T-helper 17 cell (primary cell): ENCODE measurements around the gene OFD1. TPM values are rescaled to one million over a fixed set of nuclear protein-coding genes. Genes with fewer than 3 reads are reported as not detected.

Experiments used
- ATAC-seq: fragments of 150-1000 bp; cut with Tn5 transposase; 2 replicates; pipeline ENCODE4 v1.10.0; 2021; ENCODE audit warnings: mild to moderate bottlenecking, moderate library complexity
- DNase-seq, 3 donors: peaks; one replicate each; pipeline versions ENCODE4 v3.0.0 to v3.0.0-alpha.2; 2020 to 2021
- H3K9me3 ChIP-seq: one replicate; pipeline ENCODE4 v1.7.0; 2013; ENCODE audit warnings: low read length, mild to moderate bottlenecking; ENCODE audit not compliant: control insufficient read depth, poor library complexity, severe bottlenecking
- H3K27ac Mint-ChIP-seq: one replicate; pipeline ENCODE4 v1.8.0; 2022; ENCODE audit warnings: mild to moderate bottlenecking, moderate library complexity, mixed read lengths
- H3K27me3 Mint-ChIP-seq: one replicate; pipeline ENCODE4 v1.8.0; 2022; ENCODE audit warnings: mixed read lengths
- H3K36me3 Mint-ChIP-seq: one replicate; pipeline ENCODE4 v1.8.0; 2022; ENCODE audit warnings: low read depth, mixed read lengths
- H3K4me1 Mint-ChIP-seq: one replicate; pipeline ENCODE4 v1.8.0; 2022; ENCODE audit warnings: mild to moderate bottlenecking, mixed read lengths
- H3K4me3 Mint-ChIP-seq: one replicate; pipeline ENCODE4 v1.8.0; 2022; ENCODE audit warnings: mild to moderate bottlenecking, moderate library complexity, mixed read lengths
- total RNA-seq, 4 donors: library from RNA in 2 of 4; stranded (reverse) in 2 of 4; gene quantifications; one replicate each; pipeline ENCODE4 v1.2.3 and lab custom pipeline; 2022 to 2026

OFD1 gene
- total RNA-seq, 2 donors from 2014 or later: 54.7 to 72.1 TPM

DNA sequence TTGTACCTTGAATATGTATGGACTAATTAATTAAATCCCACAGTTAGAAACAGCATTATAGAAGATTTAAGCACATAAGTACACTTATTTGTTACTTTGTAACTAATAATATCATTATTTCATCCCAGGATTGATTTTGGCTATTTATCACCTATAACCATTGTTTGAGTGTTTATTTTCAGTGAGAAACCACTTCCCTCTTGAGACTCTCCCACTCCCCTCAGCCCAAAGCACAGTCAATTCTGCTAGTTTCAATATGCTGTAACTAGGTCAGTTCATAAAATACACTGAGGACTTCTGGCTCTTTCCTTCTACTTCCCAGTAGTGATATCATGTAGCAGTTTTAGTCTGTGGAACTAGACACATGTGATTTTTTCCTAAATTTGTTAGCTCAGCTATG lies 16.3 kb downstream of the OFD1 start:
- Mint-ChIP-seq H3K4me1 (peaks cover 12% of the 10 kb centered on the region), H3K27ac (peak overlapping the region; percentile 45), H3K36me3 (peaks cover 2% of the 10 kb centered on the region), H3K4me3 (no peak overlapping the region), H3K27me3 (no peaks in the 10 kb centered on the region)
- DNase-seq: no peak
- ATAC-seq: no peak
- H3K9me3 ChIP-seq: no peaks in the 10 kb centered on the region

DNA sequence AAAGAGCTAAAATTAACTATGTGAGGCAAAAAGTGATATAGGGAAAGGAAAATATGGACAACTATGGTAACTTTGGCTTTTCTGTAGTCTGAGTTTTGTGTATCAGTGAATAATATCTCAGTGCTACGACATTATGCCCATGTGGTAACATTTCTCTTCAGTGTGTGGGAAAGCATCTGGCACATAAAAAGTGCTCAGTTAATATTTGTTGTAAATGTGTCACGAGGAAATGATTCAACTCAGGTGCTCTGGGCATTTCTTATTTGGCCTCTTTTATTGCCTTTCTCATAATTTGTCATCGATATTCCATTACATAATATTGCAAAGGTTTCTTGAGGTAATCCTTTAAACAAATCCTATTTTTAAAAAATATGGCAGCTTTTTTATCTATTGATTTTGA lies 17.6 kb downstream of the OFD1 start:
- no peak for DNase-seq
- no peak for ATAC-seq
- no peak overlapping the region for H3K4me3 Mint-ChIP-seq
- H3K4me1 Mint-ChIP-seq: peaks cover 14% of the 10 kb centered on the region
- no peaks in the 10 kb centered on the region for H3K9me3 ChIP-seq
- H3K36me3 Mint-ChIP-seq: no peaks in the 10 kb centered on the region
- H3K27ac Mint-ChIP-seq: peak overlapping the region; percentile 37
- no peaks in the 10 kb centered on the region for H3K27me3 Mint-ChIP-seq

DNA sequence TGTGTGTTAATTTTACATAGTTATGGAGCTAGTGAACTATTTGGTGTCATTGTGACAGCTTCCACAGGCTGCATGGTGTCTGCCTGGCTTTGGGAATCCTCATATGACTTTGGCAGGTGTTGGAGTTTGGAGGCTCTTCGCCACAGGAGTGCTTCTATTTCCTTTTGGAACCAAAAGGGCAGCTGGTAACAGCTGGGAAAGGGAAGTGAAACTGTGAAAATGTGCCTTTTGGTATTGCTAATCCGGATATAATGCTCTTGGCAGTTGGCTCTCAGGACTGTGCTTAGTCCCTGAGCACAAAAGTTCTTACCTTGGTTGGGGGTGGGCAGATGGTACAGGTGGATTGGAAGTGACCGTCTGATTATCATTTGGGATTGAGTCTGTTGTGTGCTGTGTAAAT lies 18.1 kb downstream of the OFD1 start:
- Mint-ChIP-seq H3K4me3 (peak overlapping the region; percentile 75), H3K36me3 (no peaks in the 10 kb centered on the region), H3K27me3 (no peaks in the 10 kb centered on the region), H3K4me1 (peaks cover 11% of the 10 kb centered on the region), H3K27ac (peak overlapping the region; percentile 37)
- H3K9me3 ChIP-seq: no peaks in the 10 kb centered on the region
- DNase-seq: no peak
- ATAC-seq: no peak

DNA sequence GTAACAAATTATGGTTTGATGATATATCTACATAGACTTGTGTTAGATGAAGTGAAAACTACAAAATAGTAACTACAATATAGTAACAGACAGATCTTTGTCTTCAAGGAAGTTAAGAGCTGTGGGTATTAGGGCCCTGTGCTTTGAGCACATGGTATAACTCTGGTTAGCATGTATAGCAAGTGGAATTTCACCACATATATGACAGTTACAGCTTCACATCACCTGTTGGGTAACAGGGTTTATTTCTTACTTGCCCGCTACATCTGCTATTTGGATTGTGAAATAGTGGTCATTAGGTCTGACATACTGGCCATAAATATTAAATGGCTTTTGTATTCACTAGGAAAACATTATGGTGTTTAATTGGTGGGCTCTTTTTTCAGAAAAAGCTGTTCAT lies 20.2 kb downstream of the OFD1 start:
- Mint-ChIP-seq H3K4me1 (peaks cover 11% of the 10 kb centered on the region), H3K27ac (no peak overlapping the region), H3K4me3 (no peak overlapping the region), H3K36me3 (peaks cover 2% of the 10 kb centered on the region), H3K27me3 (no peaks in the 10 kb centered on the region)
- DNase-seq: no peak
- no peaks in the 10 kb centered on the region for H3K9me3 ChIP-seq
- ATAC-seq: no peak

DNA sequence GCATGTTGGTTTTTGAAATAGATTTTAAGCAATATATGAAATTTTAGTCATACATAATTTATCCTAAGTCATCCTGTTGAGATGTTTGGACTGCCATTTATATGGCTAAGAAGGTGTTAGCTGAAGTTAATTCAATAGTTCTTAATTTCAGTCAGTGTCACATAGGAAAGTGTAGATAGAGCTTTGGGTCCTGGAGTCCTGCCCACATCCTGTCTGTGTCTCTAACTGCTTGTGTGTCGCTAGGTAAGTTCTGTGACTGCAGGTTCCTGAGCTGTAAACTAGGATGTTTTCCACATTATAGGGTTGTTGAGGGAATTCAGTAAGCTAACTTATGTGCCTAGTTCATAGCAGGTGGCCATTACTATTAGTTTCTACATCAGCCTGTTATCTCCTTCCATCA lies 20.7 kb downstream of the OFD1 start:
- H3K36me3 Mint-ChIP-seq: peaks cover 2% of the 10 kb centered on the region
- no peak overlapping the region for H3K4me3 Mint-ChIP-seq
- ATAC-seq: peak; percentile 57

DNA sequence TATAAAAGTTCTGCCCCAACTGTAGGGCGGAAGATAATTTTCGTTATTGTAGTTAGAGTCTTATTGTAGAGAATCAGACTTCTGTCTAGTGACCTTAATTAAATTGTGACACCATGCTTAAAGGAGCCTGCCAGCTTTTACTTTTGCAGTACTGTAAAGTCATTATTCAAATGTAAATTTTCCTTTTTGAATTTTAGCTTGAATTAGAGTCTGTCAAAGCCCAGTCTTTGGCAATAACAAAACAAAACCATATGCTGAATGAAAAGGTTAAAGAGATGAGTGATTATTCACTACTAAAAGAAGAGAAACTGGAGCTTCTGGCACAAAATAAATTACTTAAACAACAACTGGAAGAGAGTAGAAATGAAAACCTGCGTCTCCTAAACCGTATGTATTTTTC lies 21.8 kb downstream of the OFD1 start:
- ATAC-seq (no peak), DNase-seq (no peak)
- no peaks in the 10 kb centered on the region for H3K9me3 ChIP-seq
- Mint-ChIP-seq H3K36me3 (peaks cover 2% of the 10 kb centered on the region), H3K27ac (no peak overlapping the region), H3K4me3 (no peak overlapping the region), H3K4me1 (peaks cover 9% of the 10 kb centered on the region), H3K27me3 (no peaks in the 10 kb centered on the region)

More for the DNA sequence above, 20.7 kb downstream of the OFD1 start:
- H3K27me3 Mint-ChIP-seq: no peaks in the 10 kb centered on the region
- H3K4me1 Mint-ChIP-seq: peaks cover 9% of the 10 kb centered on the region
- H3K27ac Mint-ChIP-seq: no peak overlapping the region
- no peak for DNase-seq
- H3K9me3 ChIP-seq: no peaks in the 10 kb centered on the region

DNA sequence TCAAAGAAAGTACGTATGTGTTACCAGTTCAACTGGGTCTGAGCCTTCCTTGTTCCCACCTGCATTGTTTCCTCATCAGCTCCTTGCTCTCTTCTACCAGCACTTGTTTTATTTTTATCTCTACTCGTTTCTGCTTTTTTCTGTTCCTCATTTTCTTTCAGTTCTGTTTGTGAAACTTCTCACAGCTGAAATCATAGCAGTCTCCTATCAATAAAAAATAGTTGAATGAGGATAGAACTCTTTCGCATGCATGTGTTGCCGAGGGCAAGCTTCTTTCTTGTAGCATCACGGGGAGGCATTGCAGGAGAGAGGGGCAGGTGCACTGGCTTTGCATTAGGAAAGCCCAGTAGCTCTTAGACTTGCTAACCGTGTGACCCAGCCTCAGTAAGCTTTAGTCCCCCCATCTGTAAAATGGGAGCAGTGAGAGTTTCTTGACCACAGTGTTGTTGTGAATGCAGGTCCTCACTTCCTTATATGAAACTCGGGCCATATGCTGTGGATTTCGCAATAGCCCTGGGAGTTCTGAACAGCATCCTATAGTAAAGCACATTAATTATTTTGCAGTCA lies 24.7 kb downstream of the OFD1 start:
- peak; percentile 32 for ATAC-seq
- Mint-ChIP-seq H3K4me3 (no peak overlapping the region), H3K4me1 (peaks cover 2% of the 10 kb centered on the region), H3K27ac (no peak overlapping the region), H3K27me3 (no peaks in the 10 kb centered on the region), H3K36me3 (peaks cover 2% of the 10 kb centered on the region)
- no peaks in the 10 kb centered on the region for H3K9me3 ChIP-seq
- no peak for DNase-seq

DNA sequence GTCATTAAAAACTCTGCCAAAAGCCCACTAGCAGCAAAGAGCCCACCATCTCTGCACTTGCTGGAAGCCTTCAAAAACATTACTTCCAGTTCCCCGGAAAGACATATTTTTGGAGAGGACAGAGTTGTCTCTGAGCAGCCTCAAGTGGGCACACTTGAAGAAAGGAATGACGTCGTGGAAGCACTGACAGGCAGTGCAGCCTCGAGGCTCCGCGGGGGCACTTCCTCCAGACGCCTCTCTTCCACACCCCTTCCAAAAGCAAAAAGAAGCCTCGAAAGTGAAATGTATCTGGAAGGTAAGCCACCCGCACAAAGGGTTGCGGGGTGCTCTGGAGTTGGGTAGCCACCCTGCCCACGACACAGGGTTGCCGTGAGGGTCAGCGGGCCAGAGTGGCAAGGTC lies 25.9 kb downstream of the OFD1 start:
- Mint-ChIP-seq H3K27me3 (no peaks in the 10 kb centered on the region), H3K4me3 (no peak overlapping the region), H3K4me1 (peaks cover 2% of the 10 kb centered on the region), H3K36me3 (peaks cover 2% of the 10 kb centered on the region), H3K27ac (no peak overlapping the region)
- ATAC-seq (no peak), DNase-seq (no peak)
- H3K9me3 ChIP-seq: no peaks in the 10 kb centered on the region

DNA sequence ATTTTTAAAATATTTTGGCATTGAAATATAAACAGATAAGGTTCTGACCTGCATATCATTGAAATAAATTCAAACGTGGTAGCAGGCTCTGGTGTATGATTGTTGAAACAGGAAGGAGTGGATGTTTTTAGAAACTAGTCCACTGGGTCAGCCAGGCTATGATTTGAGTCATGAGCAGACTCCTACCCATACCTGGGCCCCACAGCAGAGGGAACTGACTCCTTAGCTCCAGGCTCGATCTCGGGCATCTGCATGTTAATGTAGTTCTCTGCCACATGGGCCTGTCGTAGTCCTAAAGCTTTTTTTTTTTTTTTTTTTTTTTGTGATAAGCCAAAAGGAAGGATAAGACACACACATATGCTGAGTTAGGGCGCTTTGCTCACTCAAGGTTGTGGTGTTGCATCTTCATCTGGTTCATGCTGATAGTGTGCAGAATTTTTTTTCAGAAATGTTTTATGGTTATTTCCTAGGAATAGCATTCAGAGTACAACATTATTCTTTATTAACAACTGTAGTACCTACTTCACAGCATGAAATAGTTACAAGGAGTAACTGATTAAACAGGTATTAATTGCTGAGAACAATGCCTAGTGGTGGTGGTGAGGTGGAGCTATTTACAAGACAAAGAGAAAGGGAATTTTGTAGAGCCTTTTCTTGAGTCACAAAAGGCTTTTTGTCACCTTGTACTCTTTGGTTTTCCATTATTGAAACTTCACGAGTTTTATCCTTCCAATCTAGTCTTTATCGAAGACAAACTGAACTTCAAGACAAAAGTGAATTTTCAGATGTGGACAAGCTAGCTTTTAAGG lies 27.3 kb downstream of the OFD1 start:
- H3K9me3 ChIP-seq: no peaks in the 10 kb centered on the region
- no peak overlapping the region for H3K4me3 Mint-ChIP-seq
- H3K4me1 Mint-ChIP-seq: peaks cover 8% of the 10 kb centered on the region
- no peak for DNase-seq
- no peaks in the 10 kb centered on the region for H3K27me3 Mint-ChIP-seq
- ATAC-seq: no peak
- H3K27ac Mint-ChIP-seq: no peak overlapping the region
- H3K36me3 Mint-ChIP-seq: peaks cover 5% of the 10 kb centered on the region

DNA sequence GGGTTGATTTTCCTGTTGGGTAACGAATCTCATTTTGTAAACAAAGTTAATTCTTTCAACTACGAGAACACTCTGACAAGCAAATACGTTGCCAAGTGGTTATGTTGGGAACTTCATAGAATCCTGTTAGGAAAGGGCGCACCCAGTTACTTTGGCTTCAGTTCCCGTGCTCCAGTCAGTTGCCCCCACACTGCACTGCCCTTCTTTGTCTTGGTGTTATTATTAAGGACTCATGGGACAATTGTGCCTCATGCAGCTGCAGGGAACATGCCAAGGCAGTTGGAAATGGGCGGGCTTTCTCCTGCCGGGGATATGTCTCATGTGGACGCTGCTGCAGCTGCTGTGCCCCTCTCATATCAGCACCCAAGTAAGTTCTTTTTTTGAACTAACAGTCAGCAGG lies 28.9 kb downstream of the OFD1 start:
- H3K36me3 Mint-ChIP-seq: peaks cover 2% of the 10 kb centered on the region

DNA sequence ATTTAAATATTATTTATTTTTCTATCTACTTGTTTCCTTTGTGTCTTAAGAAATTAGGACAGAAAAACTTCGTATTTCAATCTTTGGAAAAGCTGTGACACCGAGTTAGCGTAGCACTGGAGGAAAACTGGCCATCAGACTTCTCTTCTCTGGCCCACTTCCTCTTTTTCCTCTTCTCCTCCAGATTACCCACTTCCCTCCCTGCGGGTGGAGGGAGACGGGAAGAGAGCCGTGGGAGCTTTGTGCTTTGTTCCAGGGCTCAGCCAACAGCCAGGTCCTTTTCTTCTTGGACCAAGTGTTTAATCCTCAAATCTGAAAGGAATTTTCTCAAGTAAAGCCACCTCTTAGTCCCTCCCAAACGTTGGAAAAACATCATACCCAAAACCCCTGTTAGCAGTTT lies 29.7 kb downstream of the OFD1 start:
- Mint-ChIP-seq H3K27ac (no peak overlapping the region), H3K4me1 (peaks cover 9% of the 10 kb centered on the region), H3K36me3 (peaks cover 2% of the 10 kb centered on the region), H3K27me3 (no peaks in the 10 kb centered on the region), H3K4me3 (no peak overlapping the region)
- ATAC-seq: no peak
- H3K9me3 ChIP-seq: no peaks in the 10 kb centered on the region
- DNase-seq: no peak

More for the DNA sequence above, 28.9 kb downstream of the OFD1 start:
- H3K4me1 Mint-ChIP-seq: peaks cover 9% of the 10 kb centered on the region
- ATAC-seq (no peak), DNase-seq (no peak)
- no peaks in the 10 kb centered on the region for H3K9me3 ChIP-seq
- H3K27ac Mint-ChIP-seq: no peak overlapping the region
- no peak overlapping the region for H3K4me3 Mint-ChIP-seq
- no peaks in the 10 kb centered on the region for H3K27me3 Mint-ChIP-seq

DNA sequence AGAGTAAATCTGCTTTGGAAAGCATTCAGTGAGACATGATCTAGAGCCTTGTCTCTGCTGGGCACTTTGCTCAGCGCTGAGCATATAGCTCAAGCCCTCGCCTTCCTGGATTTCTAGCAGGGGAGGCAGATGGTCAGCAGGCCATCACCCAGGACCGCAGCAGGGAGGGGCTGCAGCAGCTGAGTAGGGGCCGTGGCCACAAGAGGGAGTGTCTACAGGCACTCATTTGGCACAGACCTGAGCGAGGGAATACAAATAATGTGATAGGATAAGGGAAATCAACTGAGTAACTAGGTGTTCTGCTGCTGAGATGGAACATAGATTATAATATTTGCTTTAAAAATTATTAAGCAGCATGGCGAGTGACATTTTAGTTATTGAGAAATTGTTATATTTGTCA lies 30.2 kb downstream of the OFD1 start:
- H3K36me3 Mint-ChIP-seq: peaks cover 2% of the 10 kb centered on the region
- DNase-seq (no peak), ATAC-seq (no peak)
- peaks cover 9% of the 10 kb centered on the region for H3K4me1 Mint-ChIP-seq
- no peak overlapping the region for H3K4me3 Mint-ChIP-seq
- no peaks in the 10 kb centered on the region for H3K9me3 ChIP-seq
- H3K27me3 Mint-ChIP-seq: no peaks in the 10 kb centered on the region
- H3K27ac Mint-ChIP-seq: no peak overlapping the region

DNA sequence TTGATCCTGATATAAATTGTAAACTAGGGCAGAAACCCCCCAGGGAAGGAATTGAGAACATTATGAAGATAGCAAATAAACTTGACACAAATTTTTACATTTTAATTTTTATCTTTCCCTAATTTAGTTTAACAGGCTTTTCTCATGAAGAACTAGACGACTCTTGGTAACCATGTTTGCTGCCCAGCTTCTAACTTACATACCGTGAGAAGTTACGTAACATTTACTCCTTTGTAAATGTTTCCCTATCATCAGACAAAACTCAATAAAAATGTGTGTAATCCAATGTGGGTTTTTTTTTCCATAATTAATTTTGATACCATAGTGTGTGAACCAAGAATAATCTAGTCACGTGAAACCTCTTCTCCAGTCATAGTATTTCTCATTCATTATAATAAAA lies 34.4 kb downstream of the OFD1 start:
- ATAC-seq: no peak
- no peaks in the 10 kb centered on the region for H3K27me3 Mint-ChIP-seq
- DNase-seq: no peak
- no peaks in the 10 kb centered on the region for H3K9me3 ChIP-seq
- peaks cover 14% of the 10 kb centered on the region for H3K4me1 Mint-ChIP-seq
- peaks cover 2% of the 10 kb centered on the region for H3K36me3 Mint-ChIP-seq
- H3K4me3 Mint-ChIP-seq: no peak overlapping the region
- no peak overlapping the region for H3K27ac Mint-ChIP-seq

DNA sequence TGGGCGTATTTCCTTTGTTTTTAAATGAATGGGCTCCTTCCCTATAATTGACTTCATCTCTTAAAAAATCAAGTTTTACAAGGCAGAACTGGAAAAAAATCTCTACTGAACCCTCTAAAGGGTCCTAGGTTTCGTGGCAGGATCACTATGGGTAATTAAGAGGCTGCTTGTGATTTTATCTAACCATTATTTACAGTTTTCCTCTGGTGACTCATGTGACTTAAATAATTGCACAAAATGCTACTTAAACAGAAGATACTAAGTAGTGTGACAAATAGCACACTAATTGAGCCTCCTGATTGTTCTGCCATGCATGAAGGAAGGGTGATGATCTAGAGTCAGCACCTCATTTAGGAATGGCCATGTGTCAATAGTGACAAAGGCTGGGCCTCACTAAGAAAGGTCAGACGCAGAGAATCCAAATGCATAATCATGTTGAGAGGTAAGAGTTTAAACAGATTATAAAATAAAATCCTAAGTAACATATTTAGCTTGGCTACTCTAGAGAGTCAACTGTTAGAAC lies 35.5 kb downstream of the OFD1 start:
- Mint-ChIP-seq H3K36me3 (peaks cover 2% of the 10 kb centered on the region), H3K27ac (peak overlapping the region; percentile 56)

More for the DNA sequence above, 35.5 kb downstream of the OFD1 start:
- H3K9me3 ChIP-seq: no peaks in the 10 kb centered on the region
- Mint-ChIP-seq H3K4me1 (peaks cover 14% of the 10 kb centered on the region), H3K27me3 (no peaks in the 10 kb centered on the region), H3K4me3 (no peak overlapping the region)
- ATAC-seq (no peak), DNase-seq (no peak)
